Vagina (tissue), 2 donors: ENCODE measurements around the gene PHACTR3. TPM values are rescaled to one million over a fixed set of nuclear protein-coding genes. Genes with fewer than 3 reads are reported as not detected.
A peak's percentile ranks its signal among the peaks of the same experiment; 100 is the strongest.

ENCODE experiments used
- DNase-seq, 2 donors: peaks; one replicate each; pipeline ENCODE4 v3.0.0-alpha.2; 2017; ENCODE audit errors: extremely low spot score in 2 of 2
- H3K27ac ChIP-seq: fragments of 200-600 bp; sonication (generic); one replicate; pipeline ENCODE4 v1.5.1; 2019
- H3K27me3 ChIP-seq: fragments of 200-600 bp; sonication (generic); one replicate; pipeline ENCODE4 v1.5.1; 2019
- H3K36me3 ChIP-seq, 2 donors: fragments of 200-600 bp; sonication (generic); one replicate each; pipeline ENCODE4 v1.5.1; 2017 to 2019
- H3K4me1 ChIP-seq: fragments of 200-600 bp; sonication (generic); one replicate; pipeline ENCODE4 v1.5.1; 2019
- H3K4me3 ChIP-seq, 2 donors: fragments of 200-600 bp; sonication (generic); 1 replicate in 1 of 2; 2 replicates in 1 of 2; pipeline ENCODE4 v1.5.1; 2016 to 2019
- H3K9me3 ChIP-seq: fragments of 200-600 bp; sonication (generic); one replicate; pipeline ENCODE4 v1.5.1; 2019
- CTCF ChIP-seq, 3 experiments: fragments of 450-650 bp in 2 of 3; fragments of 200-600 bp in 1 of 3; sonication (generic) in 1 of 3; IDR thresholded peaks; one replicate each; pipeline ENCODE4 v1.5.1; 2017 to 2019; ENCODE audit warnings: antibody characterized with exemption in 3 of 3, mild to moderate bottlenecking in 2 of 3, moderate library complexity in 2 of 3
- POLR2A ChIP-seq, 2 donors: fragments of 450-650 bp; IDR thresholded peaks; one replicate each; pipeline ENCODE4 v1.6.1; 2017; ENCODE audit warnings: antibody characterized with exemption in 2 of 2, mild to moderate bottlenecking in 2 of 2, moderate library complexity in 2 of 2
- POLR2AphosphoS5 ChIP-seq, 2 donors: sonication (generic); formaldehyde crosslinking; IDR thresholded peaks; one replicate each; pipeline ENCODE4 v1.9.0; 2017; ENCODE audit warnings: antibody characterized with exemption in 2 of 2, mild to moderate bottlenecking in 2 of 2, low read depth in 1 of 2; ENCODE audit not compliant: insufficient read depth in 1 of 2
- intact Hi-C: fragments of 100-400 bp; cut with DNase I; formaldehyde crosslinking; loops from one replicate; pipeline ENCODE4 v1.15.1; 2023
- total RNA-seq: library from RNA; depleted of rRNA; stranded (reverse); fragments of >200 nt; gene quantifications from one replicate; pipeline ENCODE4 v1.2.3, GENCODE V29; 2016

Gene PHACTR3
- total RNA-seq, 1 donor from 2014 or later = 8.3 TPM

- H3K9me3 ChIP-seq = no peaks in the 10 kb centered on the region
- H3K27me3 ChIP-seq = no peaks in the 10 kb centered on the region
- H3K4me1 ChIP-seq = no peaks in the 10 kb centered on the region
- no peak for DNase-seq
- intact Hi-C loops = no loop called here
- no peak overlapping the region for H3K27ac ChIP-seq
- no peak for TF ChIP-seq CTCF (IDR thresholded peaks at IDR 0.05)
- H3K4me3 ChIP-seq = no peak overlapping the region
- H3K36me3 ChIP-seq = no peaks in the 10 kb centered on the region
Observed at GRCh38 chr20:59678288-59678687, 73.9 kb downstream of the PHACTR3 start.

- Histone ChIP-seq H3K4me1 (no peaks in the 10 kb centered on the region), H3K27ac (no peak overlapping the region), H3K27me3 (no peaks in the 10 kb centered on the region), H3K4me3 (no peak overlapping the region), H3K9me3 (no peaks in the 10 kb centered on the region), H3K36me3 (no peaks in the 10 kb centered on the region)
- intact Hi-C loops = no loop called here
- TF ChIP-seq POLR2A (IDR thresholded peaks at IDR 0.05) = no peak
- TF ChIP-seq POLR2AphosphoS5 (IDR thresholded peaks at IDR 0.05; ENCODE audit: insufficient read depth in 1 of 2, low read depth in 1 of 2) = no peak
- no peak for TF ChIP-seq CTCF (IDR thresholded peaks at IDR 0.05)
- no peak for DNase-seq
Observed at GRCh38 chr20:59678951-59679350, 74.6 kb downstream of the PHACTR3 start.

GRCh38 chr20:59680148-59680650, 75.9 kb downstream of the PHACTR3 start:
- intact Hi-C loops = no loop called here
- no peak overlapping the region for H3K4me3 ChIP-seq
- no peaks in the 10 kb centered on the region for H3K36me3 ChIP-seq
- no peaks in the 10 kb centered on the region for H3K27me3 ChIP-seq
- no peaks in the 10 kb centered on the region for H3K9me3 ChIP-seq
- DNase-seq = peak in 1 of 2 donors; percentile 60
- TF ChIP-seq POLR2AphosphoS5 (IDR thresholded peaks at IDR 0.05; ENCODE audit: insufficient read depth in 1 of 2, low read depth in 1 of 2) (no peak), POLR2A (IDR thresholded peaks at IDR 0.05) (no peak), CTCF (IDR thresholded peaks at IDR 0.05) (no peak)
- H3K4me1 ChIP-seq = no peaks in the 10 kb centered on the region
- H3K27ac ChIP-seq = no peak overlapping the region

DNA sequence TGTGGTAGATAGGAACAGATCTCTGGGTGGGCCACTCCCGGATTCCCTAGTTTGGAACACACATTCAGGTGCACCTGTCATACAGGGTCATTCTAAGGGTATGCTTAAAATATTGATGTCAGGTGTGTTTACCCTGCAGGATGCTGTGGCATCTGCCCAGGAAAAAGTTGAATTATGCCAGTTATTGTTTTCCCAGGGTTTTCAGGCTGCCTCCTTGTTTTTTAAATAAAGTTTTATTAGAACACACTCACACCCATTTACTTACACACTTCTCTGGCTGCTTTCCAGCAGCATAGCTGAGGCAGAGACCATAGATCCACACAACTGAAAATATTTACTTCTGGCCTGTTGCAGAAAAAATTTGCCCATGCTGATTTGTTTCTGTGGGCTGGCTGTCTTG, 76.5 kb downstream of the PHACTR3 start:
- intact Hi-C loops = no loop called here
- Histone ChIP-seq H3K4me1 (no peaks in the 10 kb centered on the region), H3K27me3 (no peaks in the 10 kb centered on the region), H3K36me3 (no peaks in the 10 kb centered on the region), H3K4me3 (no peak overlapping the region), H3K9me3 (no peaks in the 10 kb centered on the region), H3K27ac (no peak overlapping the region)
- no peak for TF ChIP-seq CTCF (IDR thresholded peaks at IDR 0.05)
- no peak for TF ChIP-seq POLR2AphosphoS5 (IDR thresholded peaks at IDR 0.05; ENCODE audit: insufficient read depth in 1 of 2, low read depth in 1 of 2)
- no peak for TF ChIP-seq POLR2A (IDR thresholded peaks at IDR 0.05)
- DNase-seq = no peak

- no peaks in the 10 kb centered on the region for H3K9me3 ChIP-seq
- no peaks in the 10 kb centered on the region for H3K27me3 ChIP-seq
- DNase-seq = no peak
- no peak for TF ChIP-seq POLR2A (IDR thresholded peaks at IDR 0.05)
- TF ChIP-seq POLR2AphosphoS5 (IDR thresholded peaks at IDR 0.05; ENCODE audit: insufficient read depth in 1 of 2, low read depth in 1 of 2) = no peak
- no peak for TF ChIP-seq CTCF (IDR thresholded peaks at IDR 0.05)
- no peaks in the 10 kb centered on the region for H3K4me1 ChIP-seq
- no peak overlapping the region for H3K27ac ChIP-seq
- intact Hi-C loops = no loop called here
- H3K4me3 ChIP-seq = no peak overlapping the region
- H3K36me3 ChIP-seq = no peaks in the 10 kb centered on the region
Observed at GRCh38 chr20:59682603-59683002, 78.3 kb downstream of the PHACTR3 start.
